OCI-LY7 (cell line): ENCODE results near the gene YIF1B. TPM values are rescaled to one million over a fixed set of nuclear protein-coding genes. Genes with fewer than 3 reads are reported as not detected.

ENCODE experiments used
- BruUV-seq: library from RNA; stranded (reverse); fragments of 400-500 nt; replicated peaks from 2 replicates; lab custom pipeline; 2021; lab: Mats Ljungman, UMichigan
- CTCF ChIA-PET: fragments of 300-600 bp; sonication (Branson Sonifier 250); formaldehyde crosslinking; loops from one replicate; lab custom pipeline; 2022; ENCODE audit warnings: antibody characterized with exemption; ENCODE audit not compliant: unreplicated experiment; lab: Charles Lee
- POLR2A ChIA-PET: fragments of 300-600 bp; sonication (Branson Sonifier 250); formaldehyde crosslinking; loops from one replicate; lab custom pipeline; 2022; ENCODE audit warnings: antibody characterized with exemption; lab: Charles Lee
- DNase-seq: peaks from one replicate; pipeline ENCODE4 v3.0.0-alpha.2; 2015; ENCODE audit warnings: low spot score
- H2AFZ ChIP-seq: fragments of 200-600 bp; sonication (generic), shearing (Covaris generic); 2 replicates; pipeline ENCODE4 v1.6.1; 2014; ENCODE audit warnings: mild to moderate bottlenecking, antibody characterized with exemption, low read length, moderate library complexity
- H3K27ac ChIP-seq: fragments of 200-600 bp; sonication (generic); 2 replicates; pipeline ENCODE4 v1.5.1; 2014; ENCODE audit warnings: mixed run types, low read depth, mild to moderate bottlenecking, moderate library complexity, low read length, inconsistent platforms; ENCODE audit not compliant: poor library complexity, severe bottlenecking
- H3K36me3 ChIP-seq: fragments of 200-600 bp; sonication (generic); 2 replicates; pipeline ENCODE4 v1.6.1; 2014; ENCODE audit warnings: mild to moderate bottlenecking, antibody characterized with exemption, low read length, moderate library complexity, mixed read lengths; ENCODE audit not compliant: insufficient read depth
- H3K4me1 ChIP-seq: fragments of 200-600 bp; sonication (generic); 2 replicates; pipeline ENCODE4 v1.5.1; 2014; ENCODE audit warnings: mild to moderate bottlenecking, low read length; ENCODE audit not compliant: insufficient read depth, poor library complexity, severe bottlenecking
- H3K4me2 ChIP-seq: fragments of 200-600 bp; sonication (generic); 2 replicates; pipeline ENCODE4 v1.6.1; 2014; ENCODE audit warnings: mild to moderate bottlenecking, low read length
- H3K4me3 ChIP-seq: fragments of 200-600 bp; sonication (generic); 2 replicates; pipeline ENCODE4 v1.5.1; 2014; ENCODE audit warnings: mild to moderate bottlenecking, low read depth, low read length; ENCODE audit not compliant: poor library complexity, severe bottlenecking
- H3K79me2 ChIP-seq: fragments of 200-600 bp; sonication (generic); 2 replicates; pipeline ENCODE4 v1.6.1; 2016; ENCODE audit warnings: low read depth, mild to moderate bottlenecking, low read length, moderate library complexity, mixed read lengths; ENCODE audit not compliant: insufficient read depth
- H3K9me2 ChIP-seq: fragments of 200-600 bp; sonication (generic); 2 replicates; pipeline ENCODE4 v1.6.1; 2016; ENCODE audit warnings: mild to moderate bottlenecking, low read length, mixed read lengths; ENCODE audit not compliant: insufficient read depth
- H3K9me3 ChIP-seq: fragments of 200-600 bp; sonication (generic); 2 replicates; pipeline ENCODE4 v1.6.1; 2014; ENCODE audit warnings: mild to moderate bottlenecking, mixed run types, low read length, mixed read lengths
- H4K20me1 ChIP-seq: fragments of 200-600 bp; sonication (generic); 2 replicates; pipeline ENCODE4 v1.6.1; 2014; ENCODE audit warnings: mild to moderate bottlenecking, antibody characterized with exemption, low read length, moderate library complexity, mixed read lengths; ENCODE audit not compliant: insufficient read depth
- EZH2phosphoT487 ChIP-seq: fragments of 200-600 bp; sonication (generic); IDR thresholded peaks from 2 replicates; pipeline ENCODE4 v1.6.1; 2018; ENCODE audit warnings: low read depth, borderline replicate concordance, mild to moderate bottlenecking, mixed run types, antibody characterized with exemption, low read length, moderate library complexity, mixed read lengths
- intact Hi-C: fragments of 100-400 bp; cut with micrococcal nuclease; formaldehyde crosslinking; loops from one replicate; pipeline ENCODE4 v1.10.0; 2022; ENCODE audit not compliant: unreplicated experiment
- total RNA-seq, 2 experiments: library from RNA; depleted of rRNA in 1 of 2; stranded (reverse); fragments of >200 nt in 1 of 2; shearing (Covaris generic) in 1 of 2; gene quantifications; 2 replicates each; pipeline ENCODE4 v1.2.3, GENCODE V29; 2014 to 2022
- TF ChIP-seq, protein P1 (sequence below): fragments of 200-600 bp; sonication (generic); conservative IDR thresholded peaks from 2 replicates; pipeline ENCODE4 v1.5.1; 2014; ENCODE audit warnings: mild to moderate bottlenecking, antibody characterized with exemption, low read length, moderate library complexity, mixed read lengths

The YIF1B gene
- total RNA-seq, 2 experiments from 2014 or later, result 64.3 to 68.3 TPM

DNA sequence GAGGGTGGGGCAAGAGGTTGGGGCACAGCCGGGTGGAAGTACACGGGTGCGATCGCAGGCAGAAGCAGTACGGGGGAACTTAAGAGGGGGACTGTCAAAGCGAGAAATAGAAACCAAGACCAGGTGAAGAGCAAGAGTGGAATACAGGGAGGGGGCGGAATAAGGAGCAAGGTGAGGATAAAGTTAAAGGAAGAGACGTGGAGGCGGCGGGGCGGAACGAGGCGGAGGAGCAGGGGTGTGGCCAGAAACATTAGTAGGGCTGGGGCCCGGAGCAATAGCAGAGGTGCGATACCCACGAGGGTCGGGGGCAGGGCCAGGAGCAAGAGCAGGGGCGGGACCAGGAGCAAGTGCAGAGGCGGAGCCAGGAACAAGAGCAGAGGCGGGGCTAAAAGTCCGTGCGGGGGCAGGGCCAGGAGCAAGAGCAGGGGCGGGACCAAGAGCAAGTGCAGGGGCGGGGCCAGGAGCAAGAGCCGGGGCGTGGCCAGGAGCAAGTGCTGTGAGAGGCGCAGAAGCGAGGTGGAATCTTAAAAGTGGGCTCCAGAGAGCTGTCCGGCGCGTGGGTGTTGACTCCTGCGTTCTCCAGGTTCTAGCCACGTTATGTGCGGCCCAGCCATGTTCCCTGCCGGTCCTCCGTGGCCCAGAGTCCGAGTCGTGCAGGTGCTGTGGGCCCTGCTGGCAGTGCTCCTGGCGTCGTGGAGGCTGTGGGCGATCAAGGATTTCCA lies 21.1 kb upstream of the YIF1B start:
- Histone ChIP-seq H3K4me2 (peak overlapping the region; percentile 92), H3K27ac (peak overlapping the region; percentile 79), H3K36me3 (no peaks in the 10 kb centered on the region), H3K4me3 (peak overlapping the region; percentile 79), H2AFZ (peak overlapping the region; percentile 92), H3K9me3 (no peaks in the 10 kb centered on the region), H3K4me1 (peaks cover 5% of the 10 kb centered on the region), H3K79me2 (no peaks in the 10 kb centered on the region), H4K20me1 (no peaks in the 10 kb centered on the region), H3K9me2 (no peaks in the 10 kb centered on the region)
- intact Hi-C loops, result loop anchor here (1.0 kb wide), 2 partner anchors 38 to 282 kb away; partner anchors contain the start of gene PSMD8
- POLR2A ChIA-PET, result interaction anchor here (0.9 to 1.5 kb wide), 2 partner anchors 37 to 102 kb away, joined by 6 to 12 read pairs; partner anchors contain the start of gene PSMD8
- no peak for TF ChIP-seq EZH2phosphoT487
- TF ChIP-seq, protein P1, sequence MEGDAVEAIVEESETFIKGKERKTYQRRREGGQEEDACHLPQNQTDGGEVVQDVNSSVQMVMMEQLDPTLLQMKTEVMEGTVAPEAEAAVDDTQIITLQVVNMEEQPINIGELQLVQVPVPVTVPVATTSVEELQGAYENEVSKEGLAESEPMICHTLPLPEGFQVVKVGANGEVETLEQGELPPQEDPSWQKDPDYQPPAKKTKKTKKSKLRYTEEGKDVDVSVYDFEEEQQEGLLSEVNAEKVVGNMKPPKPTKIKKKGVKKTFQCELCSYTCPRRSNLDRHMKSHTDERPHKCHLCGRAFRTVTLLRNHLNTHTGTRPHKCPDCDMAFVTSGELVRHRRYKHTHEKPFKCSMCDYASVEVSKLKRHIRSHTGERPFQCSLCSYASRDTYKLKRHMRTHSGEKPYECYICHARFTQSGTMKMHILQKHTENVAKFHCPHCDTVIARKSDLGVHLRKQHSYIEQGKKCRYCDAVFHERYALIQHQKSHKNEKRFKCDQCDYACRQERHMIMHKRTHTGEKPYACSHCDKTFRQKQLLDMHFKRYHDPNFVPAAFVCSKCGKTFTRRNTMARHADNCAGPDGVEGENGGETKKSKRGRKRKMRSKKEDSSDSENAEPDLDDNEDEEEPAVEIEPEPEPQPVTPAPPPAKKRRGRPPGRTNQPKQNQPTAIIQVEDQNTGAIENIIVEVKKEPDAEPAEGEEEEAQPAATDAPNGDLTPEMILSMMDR, result no peak
- peak; percentile 97 for DNase-seq
- CTCF ChIA-PET, result no interaction called here
- no TSS peak for BruUV-seq

DNA sequence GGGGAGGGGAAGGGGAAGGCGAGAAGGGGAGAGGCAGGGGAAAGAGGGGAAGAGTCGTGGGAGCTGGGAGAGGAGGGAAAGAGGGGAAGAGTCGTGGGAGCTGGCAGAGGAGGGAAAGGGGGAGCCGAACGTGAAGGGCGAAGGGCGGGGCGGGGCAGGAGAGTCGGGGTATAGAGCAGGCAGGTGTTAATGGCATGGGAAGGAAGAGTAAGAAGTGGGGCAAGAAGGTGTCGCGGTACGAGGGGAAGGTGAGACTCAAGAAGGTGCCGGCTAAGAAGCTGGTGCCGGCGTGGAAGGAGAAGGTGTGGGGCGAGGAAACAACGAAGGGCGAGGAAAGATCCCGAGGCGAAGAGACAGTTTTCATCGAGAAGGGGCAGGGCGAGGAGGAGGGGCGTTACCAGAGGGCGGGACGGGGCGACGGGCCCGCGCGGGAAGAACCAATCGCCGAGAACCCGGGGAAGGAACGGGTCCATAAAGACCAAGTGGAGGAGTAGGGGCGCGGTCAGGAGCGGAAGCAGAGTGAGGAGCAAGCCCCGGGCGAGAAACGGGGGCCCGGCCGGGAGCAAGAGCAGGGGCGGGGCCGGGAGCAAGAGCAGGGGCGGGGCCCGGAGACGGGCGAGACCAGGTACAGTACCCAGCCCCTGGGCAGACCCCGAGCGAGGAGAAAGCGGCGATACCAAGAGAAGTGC lies 20.3 kb upstream of the YIF1B start:
- POLR2A ChIA-PET, result interaction anchor here (0.9 to 1.5 kb wide), 3 partner anchors 12 to 101 kb away, joined by 3 to 12 read pairs (median 6); partner anchors contain the start of gene PSMD8
- H3K9me2 ChIP-seq, result no peaks in the 10 kb centered on the region
- no TSS peak for BruUV-seq
- H3K4me1 ChIP-seq, result peaks cover 5% of the 10 kb centered on the region
- peak overlapping the region; percentile 79 for H3K4me3 ChIP-seq
- TF ChIP-seq, protein P1, result no peak
- no peak for TF ChIP-seq EZH2phosphoT487
- intact Hi-C loops, result loop anchor here (1.0 kb wide), 5 partner anchors 38 to 438 kb away; partner anchors contain the start of gene PSMD8
- no peaks in the 10 kb centered on the region for H4K20me1 ChIP-seq
- peak; percentile 96 for DNase-seq
- peak overlapping the region; percentile 79 for H3K27ac ChIP-seq
- CTCF ChIA-PET, result interaction anchor here (0.6 to 0.8 kb wide), 5 partner anchors 38 to 199 kb away, joined by 3 to 15 read pairs (median 5); partner anchors contain the start of gene PSMD8
- peak overlapping the region; percentile 92 for H2AFZ ChIP-seq
- no peaks in the 10 kb centered on the region for H3K9me3 ChIP-seq
- H3K4me2 ChIP-seq, result peak overlapping the region; percentile 92
- no peaks in the 10 kb centered on the region for H3K79me2 ChIP-seq
- H3K36me3 ChIP-seq, result no peaks in the 10 kb centered on the region
